ENCODE results near the gene EFTUD2. TPM values are rescaled to one million over a fixed set of nuclear protein-coding genes. Genes with fewer than 3 reads are reported as not detected.

Gene EFTUD2
- polyA plus RNA-seq, 3 donors = 82.9 to 144 (median 104) TPM

GRCh38 chr17:44801880-44802279 is 97.4 kb downstream of the EFTUD2 start:
- no peak for DNase-seq
- no peak overlapping the region for H2AFZ ChIP-seq (ENCODE audit: insufficient read depth, low read depth, low read length, poor library complexity, severe bottlenecking)
- no peak overlapping the region for H3K27ac Mint-ChIP-seq
- peaks cover 5 to 14% (median 10%) of the 10 kb centered on the region in 3 donors for H3K27me3 Mint-ChIP-seq (ENCODE audit: low read depth in 3 of 3)
- no peaks in the 10 kb centered on the region for H4K20me1 ChIP-seq (ENCODE audit: insufficient read depth, low read length)
- no peak for TF ChIP-seq CTCF (IDR thresholded peaks at IDR 0.05)
- no peaks in the 10 kb centered on the region for H3K4me1 Mint-ChIP-seq
- H3K9ac ChIP-seq (ENCODE audit: insufficient read depth, low read length, poor library complexity, severe bottlenecking) = no peak overlapping the region
- 100% methylated on average over 1 of the region's 5 CpGs for WGBS (ENCODE audit: insufficient coverage)
- H3K4me2 ChIP-seq (replicated peaks; ENCODE audit: extremely low read depth, low read length, poor library complexity, severe bottlenecking) = no peak overlapping the region
- no peak overlapping the region for H3K27ac ChIP-seq (ENCODE audit: low read depth in 1 of 2, low read length in 2 of 2)
- no peak overlapping the region for H3K4me3 ChIP-seq (replicated peaks in 1 of 3; ENCODE audit: low read depth in 2 of 3, low read length in 3 of 3)
- peaks cover 0 to 3% (median 0%) of the 10 kb centered on the region in 7 donors for H3K9me3 Mint-ChIP-seq
- no peaks in the 10 kb centered on the region for H3K79me2 ChIP-seq (ENCODE audit: insufficient read depth, low read length)
- no peaks in the 10 kb centered on the region for H3K36me3 Mint-ChIP-seq
- no peak overlapping the region for H3K4me3 Mint-ChIP-seq
- intact Hi-C loops (cut with micrococcal nuclease) = no loop called here
- H3K9me3 ChIP-seq (replicated peaks in 1 of 2; ENCODE audit: control insufficient read depth in 1 of 2, insufficient read depth in 1 of 2, low read length in 2 of 2) = no peaks in the 10 kb centered on the region
- no peaks in the 10 kb centered on the region for H3K36me3 ChIP-seq (replicated peaks in 1 of 2; ENCODE audit: control insufficient read depth in 1 of 2, insufficient read depth in 2 of 2, low read length in 2 of 2)
- no peaks in the 10 kb centered on the region for H3K4me1 ChIP-seq (ENCODE audit: control insufficient read depth in 1 of 2, insufficient read depth in 2 of 2, low read length in 2 of 2)
- peaks cover 0 to 2% of the 10 kb centered on the region in 2 donors for H3K27me3 ChIP-seq (ENCODE audit: control insufficient read depth in 2 of 2, insufficient read depth in 2 of 2, low read length in 2 of 2)

Small RNA genes within 50 kb of the gene (small RNA-seq; reads per million reads assigned to genes)
- gene CCDC103 (ENCODE audit: insufficient read length, low read depth) = not detected
- gene MIR6783 (ENCODE audit: insufficient read length, low read depth) = 0.71 reads per million
- gene RN7SL405P (ENCODE audit: insufficient read length, low read depth) = not detected

Other genes with a start within 250 kb of the EFTUD2 start
- under 1 TPM in 2 of 3 donors, not detected in 1; 0.09 to 0.15 TPM for gene MEIOC, start 243.0 kb downstream of the EFTUD2 start, polyA plus RNA-seq
- 10 to 100 TPM in 2 of 3 donors, 1 to 10 TPM in 1; 6.9 to 19.7 (median 12.8) TPM for gene CCDC43, start 209.7 kb downstream of the EFTUD2 start, polyA plus RNA-seq
- gene DBF4B, start 190.8 kb downstream of the EFTUD2 start, polyA plus RNA-seq = 1 to 10 TPM in 1 of 3 donors, under 1 TPM in 2; 0.23 to 2.9 (median 0.34) TPM
- gene ADAM11, start 140.5 kb downstream of the EFTUD2 start, polyA plus RNA-seq = under 1 TPM in 1 of 3 donors, not detected in 2; 0.19 TPM
- not detected for gene GJC1, start 69.2 kb downstream of the EFTUD2 start, polyA plus RNA-seq
- not detected for gene HIGD1B, start 51.6 kb downstream of the EFTUD2 start, polyA plus RNA-seq
- gene GFAP, start 16.1 kb upstream of the EFTUD2 start, polyA plus RNA-seq = under 1 TPM; 0.03 to 0.33 (median 0.18) TPM
- not detected for gene KIF18B, start 48.3 kb upstream of the EFTUD2 start, polyA plus RNA-seq
- gene C1QL1, start 68.9 kb upstream of the EFTUD2 start, polyA plus RNA-seq = not detected
- 1 to 10 TPM; 6.6 to 10.0 (median 8.7) TPM for gene DCAKD, start 152.2 kb upstream of the EFTUD2 start, polyA plus RNA-seq
- 10 to 100 TPM; 27.2 to 50.2 (median 45.1) TPM for gene NMT1, start 161.9 kb upstream of the EFTUD2 start, polyA plus RNA-seq
- 10 to 100 TPM in 1 of 3 donors, 1 to 10 TPM in 1, under 1 TPM in 1; 0.97 to 25.8 (median 2.5) TPM for gene PLCD3, start 233.1 kb upstream of the EFTUD2 start, polyA plus RNA-seq
- 1 to 10 TPM; 4.8 to 7.4 (median 6.2) TPM for gene ACBD4, start 236.2 kb upstream of the EFTUD2 start, polyA plus RNA-seq
- gene HEXIM1, start 249.0 kb upstream of the EFTUD2 start, polyA plus RNA-seq = 10 to 100 TPM in 1 of 3 donors, 1 to 10 TPM in 2; 2.2 to 14.8 (median 2.5) TPM

Measured in CD14-positive monocyte (primary cell).